Subcutaneous adipose tissue (tissue), 4 donors: Measurements from ENCODE around the gene C4orf17. TPM values are rescaled to one million over a fixed set of nuclear protein-coding genes. Genes with fewer than 3 reads are reported as not detected.

ENCODE experiments used
- total RNA-seq, 4 donors: library from RNA; depleted of rRNA; stranded (reverse); fragments of >200 nt; gene quantifications; one replicate each; pipeline ENCODE4 v1.1.0, GENCODE V29; 2016
- TF ChIP-seq, protein P1 (sequence below): fragments of 450-650 bp; IDR thresholded peaks from one replicate; pipeline ENCODE4 v1.5.1; 2016; ENCODE audit warnings: low read depth, mild to moderate bottlenecking, control low read depth, antibody characterized with exemption, moderate library complexity

C4orf17 gene
- total RNA-seq, 4 donors from 2014 or later, result not detected

DNA sequence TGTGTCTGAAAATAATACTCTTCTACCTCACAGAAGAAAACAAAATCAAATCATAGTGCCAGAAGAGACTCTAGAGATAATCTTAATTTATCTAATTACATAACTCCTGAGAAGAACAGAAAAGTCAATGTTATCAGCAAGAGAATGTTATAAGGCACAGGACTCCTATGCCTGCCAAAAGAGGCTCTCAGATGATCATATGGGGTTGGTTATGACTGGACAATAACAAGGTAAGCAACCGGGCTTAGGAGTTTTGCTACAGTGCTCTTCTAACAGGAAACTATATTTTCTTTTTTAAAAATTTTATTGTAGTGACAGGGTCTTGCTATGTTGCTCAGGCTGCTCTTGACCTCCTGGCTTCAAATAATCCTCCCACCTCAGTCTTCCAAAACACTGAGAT, 3.5 kb upstream of the C4orf17 start:
- TF ChIP-seq, protein P1, sequence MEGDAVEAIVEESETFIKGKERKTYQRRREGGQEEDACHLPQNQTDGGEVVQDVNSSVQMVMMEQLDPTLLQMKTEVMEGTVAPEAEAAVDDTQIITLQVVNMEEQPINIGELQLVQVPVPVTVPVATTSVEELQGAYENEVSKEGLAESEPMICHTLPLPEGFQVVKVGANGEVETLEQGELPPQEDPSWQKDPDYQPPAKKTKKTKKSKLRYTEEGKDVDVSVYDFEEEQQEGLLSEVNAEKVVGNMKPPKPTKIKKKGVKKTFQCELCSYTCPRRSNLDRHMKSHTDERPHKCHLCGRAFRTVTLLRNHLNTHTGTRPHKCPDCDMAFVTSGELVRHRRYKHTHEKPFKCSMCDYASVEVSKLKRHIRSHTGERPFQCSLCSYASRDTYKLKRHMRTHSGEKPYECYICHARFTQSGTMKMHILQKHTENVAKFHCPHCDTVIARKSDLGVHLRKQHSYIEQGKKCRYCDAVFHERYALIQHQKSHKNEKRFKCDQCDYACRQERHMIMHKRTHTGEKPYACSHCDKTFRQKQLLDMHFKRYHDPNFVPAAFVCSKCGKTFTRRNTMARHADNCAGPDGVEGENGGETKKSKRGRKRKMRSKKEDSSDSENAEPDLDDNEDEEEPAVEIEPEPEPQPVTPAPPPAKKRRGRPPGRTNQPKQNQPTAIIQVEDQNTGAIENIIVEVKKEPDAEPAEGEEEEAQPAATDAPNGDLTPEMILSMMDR, result no peak

DNA sequence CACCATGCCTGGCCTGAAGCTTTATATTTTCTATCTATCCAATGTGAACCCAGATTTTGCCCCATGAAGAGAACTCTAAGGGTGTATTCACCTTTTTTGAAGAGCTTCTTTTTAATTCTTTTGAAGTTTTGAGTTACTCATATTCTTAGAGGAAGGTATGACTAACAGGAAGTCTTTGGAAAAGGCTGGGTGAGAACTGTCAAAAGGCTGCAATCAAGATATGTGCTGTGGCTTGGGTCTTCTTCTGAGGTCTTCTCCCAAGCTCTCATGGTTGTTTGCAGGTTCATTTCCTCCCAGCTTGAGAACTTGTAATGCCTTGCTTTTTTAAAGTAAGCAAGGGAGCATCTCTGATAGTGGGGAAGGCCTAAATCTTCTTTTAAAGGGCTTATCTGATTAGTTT, 3.1 kb upstream of the C4orf17 start:
- TF ChIP-seq, protein P1, result no peak

DNA sequence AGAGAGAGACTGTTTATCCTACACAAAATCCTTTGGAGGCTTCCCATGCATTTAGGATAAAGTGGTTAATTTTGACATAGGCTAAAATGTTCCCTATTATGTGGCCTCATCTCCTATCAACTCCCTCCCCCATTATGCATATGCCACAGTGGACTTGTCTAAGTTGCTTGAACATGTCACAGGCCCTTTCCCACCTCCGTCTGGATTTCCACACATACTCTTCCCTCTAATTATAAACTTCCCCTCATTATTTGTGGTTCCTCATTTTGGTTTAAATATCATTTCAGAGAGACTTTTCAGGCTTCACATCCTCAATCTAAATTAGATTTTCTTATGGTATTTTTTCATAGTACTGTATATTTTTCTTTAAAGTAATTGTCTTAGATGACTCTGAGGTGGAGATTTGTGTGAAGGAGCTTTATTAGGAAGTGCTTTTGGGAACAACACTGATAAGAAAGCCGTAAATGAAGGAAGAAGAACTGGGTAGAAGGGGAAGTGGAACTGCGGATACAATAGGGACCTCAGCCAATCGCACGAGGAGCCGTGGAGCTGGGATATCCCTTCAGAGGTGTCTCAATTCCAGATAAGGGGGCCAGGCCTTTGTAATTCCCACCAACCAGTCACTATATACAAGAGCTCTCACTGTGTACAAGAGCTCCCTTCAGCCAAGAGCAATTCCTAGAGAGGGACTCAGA, 7.9 kb downstream of the C4orf17 start:
- TF ChIP-seq, protein P1, result no peak

DNA sequence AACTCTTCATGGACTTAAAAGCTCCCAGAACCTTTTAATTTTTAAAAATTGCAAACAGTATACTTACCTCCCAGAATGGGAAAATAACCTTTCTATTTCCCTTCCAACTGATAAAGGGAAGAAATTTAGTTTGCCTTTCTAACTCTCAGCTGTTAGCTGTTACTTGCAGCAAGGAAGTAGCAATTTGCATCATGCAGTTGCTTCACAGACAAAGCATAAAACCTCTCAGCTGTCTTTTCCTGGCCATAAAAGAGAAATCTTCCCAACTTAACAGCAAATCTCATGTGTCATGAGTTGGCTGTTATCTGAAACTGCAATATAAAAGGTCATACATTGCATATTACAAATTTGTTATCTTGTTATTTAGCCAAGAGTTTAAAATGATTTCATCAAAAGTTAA, 18.4 kb downstream of the C4orf17 start:
- TF ChIP-seq, protein P1, result no peak

DNA sequence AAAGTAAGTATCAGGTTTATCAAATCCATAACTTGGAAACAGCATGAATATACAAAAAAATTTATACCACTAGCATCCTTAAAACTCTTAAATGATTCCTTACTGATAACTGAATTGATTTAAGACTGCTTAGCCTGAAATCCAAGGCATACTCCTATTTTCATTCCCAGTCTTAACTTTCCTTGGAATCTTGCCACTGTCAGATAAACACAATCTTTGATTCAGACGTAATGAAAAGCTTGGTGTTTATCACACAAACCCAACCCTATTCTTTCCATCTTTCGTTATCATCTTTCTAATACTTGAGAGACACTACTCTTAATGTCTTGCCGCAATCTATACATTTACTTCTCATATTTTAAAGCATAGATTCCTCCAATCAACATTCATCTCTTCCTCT, 19.1 kb downstream of the C4orf17 start:
- TF ChIP-seq, protein P1, result no peak

DNA sequence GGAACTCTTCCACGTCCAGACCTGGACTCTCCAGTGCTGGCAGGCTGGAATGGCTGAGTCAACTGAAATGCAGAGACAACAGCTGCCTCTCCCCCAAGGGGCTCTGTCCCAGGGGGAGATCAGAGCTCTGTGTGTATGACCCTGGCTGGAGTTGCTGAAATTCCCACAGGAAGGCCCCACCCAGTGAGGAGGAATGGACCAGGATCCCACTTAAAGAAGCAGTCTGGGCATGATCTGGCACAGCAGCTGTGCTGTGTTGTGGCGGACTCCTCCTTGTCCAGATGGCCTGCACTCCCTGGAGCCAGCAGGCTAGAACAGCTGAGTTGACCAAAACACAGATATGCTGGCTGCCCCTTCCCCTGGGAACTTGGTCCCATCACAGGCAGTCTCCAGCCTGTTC, 25.4 kb downstream of the C4orf17 start:
- TF ChIP-seq, protein P1, result no peak

DNA sequence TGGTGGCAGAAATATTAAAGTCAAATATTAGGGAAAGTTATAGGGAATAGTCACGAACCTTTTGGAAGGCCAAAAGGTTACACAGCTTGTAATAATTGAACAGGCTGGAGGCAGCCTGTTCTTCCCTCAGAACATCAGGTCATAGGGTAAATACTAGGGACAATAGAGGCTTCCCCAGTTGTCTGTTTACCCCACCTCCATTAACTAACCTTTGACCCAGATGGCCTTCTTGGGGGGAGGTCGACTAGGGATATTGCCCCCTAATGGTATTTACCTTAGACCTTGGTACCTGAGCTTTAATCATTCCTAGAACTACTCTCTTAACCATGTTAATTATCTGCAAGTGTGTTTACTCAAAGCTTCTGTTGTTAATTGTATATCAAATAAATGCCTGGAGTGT, 26.0 kb downstream of the C4orf17 start:
- TF ChIP-seq, protein P1, result no peak
